Colon (tissue), 2 donors: ENCODE results near the gene EP300.

Experiments used
- FAIRE-seq: peaks from 2 replicates; lab custom pipeline; 2012; peaks lifted over from hg19 to GRCh38; lab: Jason Lieb, UNC
- donor health status: control.
- donor health status: control.

EP300 gene

DNA sequence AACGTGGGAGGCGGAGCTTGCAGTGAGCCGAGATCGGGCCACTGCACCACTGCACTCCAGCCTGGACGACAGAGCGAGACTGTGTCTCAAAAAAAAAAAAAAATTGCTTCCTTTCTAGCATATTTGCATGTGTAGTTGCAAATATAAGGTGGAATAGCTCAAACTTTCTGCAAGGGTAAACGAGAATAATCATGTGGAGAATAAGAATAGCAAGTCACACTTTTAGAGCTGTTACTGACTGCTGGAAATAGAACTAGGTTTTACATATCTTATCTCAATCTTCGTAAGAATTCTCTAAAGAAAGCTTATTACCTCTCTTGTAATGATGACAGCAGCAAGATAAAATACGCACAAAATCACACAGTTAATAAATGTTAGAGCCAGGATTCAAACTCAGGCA lies 114.3 kb downstream of the EP300 start:
- no peak for FAIRE-seq

- no peak for FAIRE-seq
Observed at GRCh38 chr22:41215409-41215808, 123.0 kb downstream of the EP300 start.

DNA sequence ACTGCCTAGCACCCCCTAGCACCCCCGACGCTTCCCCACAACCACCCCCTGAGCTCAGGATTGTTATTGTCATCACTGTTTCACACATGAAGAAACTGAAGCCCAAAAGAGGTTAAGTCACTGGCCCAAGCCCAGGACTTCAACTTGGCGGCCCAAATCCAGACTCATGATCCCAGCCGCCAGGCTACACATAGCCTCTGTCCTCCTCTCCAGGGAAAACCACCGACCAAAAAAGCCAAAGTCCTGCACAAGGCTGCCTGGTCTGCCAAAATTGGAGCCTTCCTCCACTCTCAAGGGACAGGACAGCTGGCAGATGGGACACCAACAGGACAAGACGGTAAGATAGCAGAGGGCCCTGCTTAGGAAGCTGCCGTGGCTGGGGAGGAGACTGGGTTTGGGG lies 123.5 kb downstream of the EP300 start:
- FAIRE-seq: no peak

DNA sequence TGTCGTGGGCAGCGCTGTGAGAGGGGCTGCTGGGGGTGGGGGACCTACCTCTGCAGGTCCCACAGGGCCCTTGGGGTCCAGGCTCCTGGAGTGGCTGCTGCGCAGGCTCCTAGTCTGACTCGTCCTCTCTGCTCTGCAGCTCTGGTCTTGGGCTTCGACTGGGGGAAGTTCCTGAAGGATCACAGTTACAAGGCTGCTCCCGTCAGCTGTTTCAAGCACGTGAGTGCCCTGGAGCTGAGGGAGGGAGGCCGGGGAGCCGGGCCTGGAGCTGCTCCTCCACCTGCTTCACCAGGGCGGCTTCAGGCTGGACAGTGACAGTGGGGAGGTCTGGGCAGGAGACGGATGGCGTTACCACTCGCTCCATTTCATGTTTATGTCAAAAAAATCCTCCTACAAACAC lies 124.6 kb downstream of the EP300 start:
- no peak for FAIRE-seq

- FAIRE-seq: no peak
Observed at GRCh38 chr22:41217553-41218157, 125.3 kb downstream of the EP300 start.

DNA sequence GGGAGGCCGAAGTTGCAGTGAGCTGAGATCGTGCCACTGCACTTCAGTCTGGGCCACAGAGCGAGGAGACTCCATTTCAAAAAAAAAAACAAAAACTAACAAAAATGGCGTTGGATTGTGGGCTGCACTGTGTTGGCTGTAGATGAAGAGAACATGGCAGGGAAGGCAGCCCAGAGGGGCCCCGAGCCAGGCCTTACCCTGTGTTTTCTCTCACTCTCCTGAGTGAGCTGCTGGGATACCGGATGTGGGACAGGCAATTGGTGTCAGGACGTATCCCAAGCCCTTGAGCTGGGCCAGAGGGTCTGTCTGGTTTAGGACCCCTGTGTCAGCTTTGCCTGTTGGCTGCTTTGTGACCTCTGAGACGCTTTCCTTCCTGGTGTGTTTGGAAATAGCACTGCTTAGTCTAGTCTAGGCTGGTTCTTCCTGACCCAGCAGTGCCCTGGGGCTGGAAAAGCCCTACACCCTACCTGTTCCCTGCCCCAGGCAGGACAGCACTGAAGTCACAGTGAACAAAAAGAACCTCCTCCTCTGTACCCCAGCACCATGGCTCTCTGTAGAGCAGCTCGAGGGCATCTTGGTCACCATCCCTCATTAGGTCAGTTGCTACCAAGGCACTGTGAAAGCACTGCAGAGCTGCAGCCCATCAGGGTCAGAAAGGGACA lies 130.6 kb downstream of the EP300 start:
- FAIRE-seq: no peak

- no peak for FAIRE-seq
Observed at GRCh38 chr22:41223535-41223934, 131.1 kb downstream of the EP300 start.

- no peak for FAIRE-seq
Observed at GRCh38 chr22:41226723-41227655, 134.6 kb downstream of the EP300 start.

DNA sequence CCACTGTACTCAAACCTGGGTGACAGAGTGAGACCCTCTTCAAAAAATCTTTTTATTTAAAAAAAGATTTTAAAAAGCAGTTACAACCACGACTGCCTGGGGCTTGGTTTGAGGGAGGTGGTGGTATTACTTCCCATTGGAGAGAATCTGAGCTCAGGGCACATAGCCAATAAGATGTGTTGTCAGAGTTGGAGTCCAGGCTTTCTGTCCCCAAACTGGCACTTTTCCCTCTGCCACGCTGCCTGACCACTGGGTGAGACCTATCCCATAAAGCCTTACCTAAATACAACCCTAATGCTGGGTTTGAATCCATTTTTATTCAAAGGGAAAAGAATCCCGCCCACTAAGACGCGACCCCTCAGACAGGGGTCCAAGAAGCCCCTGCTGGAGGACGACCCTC lies 136.8 kb downstream of the EP300 start:
- FAIRE-seq: no peak
